Stomach (tissue), 9 donors: Measurements from ENCODE around the gene ZFP62. TPM values are rescaled to one million over a fixed set of nuclear protein-coding genes. Genes with fewer than 3 reads are reported as not detected.

ENCODE experiments used
- DNase-seq, 2 donors: peaks; one replicate each; pipeline versions ENCODE4 v3.0.0 to v3.0.0-alpha.2; 2013 to 2019
- H3K27ac ChIP-seq, 5 donors: fragments of 200-600 bp in 4 of 5; sonication (generic) in 4 of 5; one replicate each; pipeline ENCODE4 v1.5.1; 2013 to 2019; ENCODE audit warnings: mild to moderate bottlenecking in 1 of 5, moderate library complexity in 1 of 5
- H3K27me3 ChIP-seq, 3 donors: fragments of 200-600 bp; sonication (generic); one replicate each; pipeline ENCODE4 v1.5.1; 2017 to 2019; ENCODE audit warnings: mixed run types in 1 of 3
- H3K36me3 ChIP-seq, 4 donors: fragments of 200-600 bp; sonication (generic); 1 replicate in 3 of 4; 2 replicates in 1 of 4; pipeline ENCODE4 v1.5.1; 2016 to 2019
- H3K4me1 ChIP-seq, 4 donors: fragments of 200-600 bp; sonication (generic); one replicate each; pipeline ENCODE4 v1.5.1; 2016 to 2019
- H3K4me3 ChIP-seq, 4 donors: fragments of 200-600 bp; sonication (generic) in 3 of 4; one replicate each; pipeline ENCODE4 v1.5.1; 2016 to 2019; ENCODE audit warnings: mild to moderate bottlenecking in 1 of 4
- H3K9me3 ChIP-seq, 4 donors: fragments of 200-600 bp; sonication (generic); one replicate each; pipeline ENCODE4 v1.5.1; 2016 to 2019
- EP300 ChIP-seq: sonication (generic); formaldehyde crosslinking; IDR thresholded peaks from one replicate; pipeline ENCODE4 v1.6.1; 2017; ENCODE audit warnings: antibody characterized with exemption
- POLR2A ChIP-seq, 4 donors: fragments of 450-650 bp; IDR thresholded peaks; one replicate each; pipeline ENCODE4 v1.6.1; 2016; ENCODE audit warnings: antibody characterized with exemption in 4 of 4, control low read depth in 2 of 4, mild to moderate bottlenecking in 1 of 4, moderate library complexity in 1 of 4
- POLR2AphosphoS5 ChIP-seq, 3 donors: sonication (generic); formaldehyde crosslinking; IDR thresholded peaks; one replicate each; pipeline ENCODE4 v1.6.1; 2016; ENCODE audit warnings: antibody characterized with exemption in 3 of 3
- WGBS, 5 donors: extraction: QIAGEN DNeasy Blood & Tissue Kit in 3 of 5; methylation state at CpG; one replicate each; pipeline versions ENCODE4 v1.1.5 to v1.1.7; 2013 to 2018; 5-methylcytosine and 5-hydroxymethylcytosine counted together
- intact Hi-C: fragments of 100-400 bp; cut with DNase I; formaldehyde crosslinking; loops from one replicate; pipeline ENCODE4 v1.15.1; 2023; ENCODE audit warnings: low total_unique reads
- polyA plus RNA-seq, 3 donors: library from polyadenylated mRNA; stranded (reverse); fragments of 200-250 nt; gene quantifications; one replicate each; pipeline ENCODE4 v1.2.3, GENCODE V29; 2013
- small RNA-seq, 4 donors: library from RNA; depleted of rRNA; stranded (forward); fragments of <200 nt; gene quantifications; one replicate each; pipeline ENCODE3, GENCODE V24; 2016
- total RNA-seq, 5 donors: library from RNA; depleted of rRNA; stranded (reverse); fragments of >200 nt; gene quantifications; one replicate each; pipeline versions ENCODE4 v1.1.0 to v1.2.3, GENCODE V29; 2014 to 2016
- TF ChIP-seq, protein P1 (sequence below), 7 experiments: fragments of 450-650 bp in 4 of 7; fragments of 200-600 bp in 3 of 7; sonication (generic) in 3 of 7; IDR thresholded peaks; one replicate each; pipeline ENCODE4 v1.5.1; 2016 to 2019; ENCODE audit warnings: antibody characterized with exemption in 7 of 7, control low read depth in 2 of 7, mild to moderate bottlenecking in 1 of 7
- donor health status: healthy with polysubstance abuse.
- donor health status: Bipolar disorder and iron deficiency.
- donor health status: healthy.

ZFP62 gene
- total and polyA plus RNA-seq, 8 donors, result 7.8 to 46.9 (median 16.2) TPM

DNA sequence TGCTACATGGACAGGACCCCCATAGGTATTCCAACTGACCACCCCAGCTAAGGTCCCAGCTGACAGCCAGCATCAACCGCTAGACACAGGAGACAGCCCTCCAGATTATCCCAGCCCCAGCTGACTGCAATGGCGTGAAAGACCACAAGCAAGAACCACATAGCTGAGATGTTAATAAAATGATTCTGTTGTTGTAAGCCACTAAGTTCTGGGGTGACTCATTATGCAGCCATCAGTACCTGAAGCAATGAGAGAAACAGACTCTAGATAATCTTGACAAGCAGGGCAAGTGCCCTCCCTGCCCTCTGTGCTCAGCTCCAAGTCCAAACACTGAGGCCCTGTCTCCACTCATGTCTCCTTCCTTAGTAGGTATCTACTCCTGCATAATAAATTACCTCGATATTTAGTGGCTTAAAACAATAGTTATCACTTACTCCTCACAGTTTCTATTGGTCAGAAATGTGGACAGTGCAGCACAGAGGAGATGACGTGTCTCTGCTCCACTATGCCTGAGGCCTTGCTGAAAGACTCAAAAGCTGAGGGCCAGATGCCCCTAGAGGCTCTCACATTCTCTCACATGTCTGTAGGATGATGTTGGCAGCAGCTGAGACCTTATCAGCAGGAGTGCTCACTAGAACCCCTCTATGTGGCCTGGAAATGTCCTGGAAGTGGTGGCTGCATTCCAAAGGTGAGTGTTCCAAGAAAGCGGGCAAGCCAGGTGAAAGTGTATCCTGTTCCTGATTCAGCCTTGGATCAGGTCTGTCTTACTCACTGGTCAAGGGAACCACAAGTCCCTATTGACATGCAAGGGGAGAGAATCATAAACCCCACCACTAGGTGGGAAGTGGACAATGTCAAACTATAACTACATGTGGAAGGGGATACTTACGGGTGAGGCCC, 60.9 kb downstream of the ZFP62 start:
- intact Hi-C loops, result loop anchor here (10.0 kb wide), 1 partner anchor 55 kb away; no protein-coding TSS in a partner anchor
- 50 to 68% (median 59%) methylated on average over 6 of the region's 6 CpGs for WGBS, 5 donors
- peaks cover 85 to 91% (median 88%) of the 10 kb centered on the region in 4 donors for H3K4me1 ChIP-seq
- H3K4me3 ChIP-seq, result peak overlapping the region in 3 of 4 donors; percentile 81 to 94 (median 85)
- TF ChIP-seq POLR2AphosphoS5 (IDR thresholded peaks at IDR 0.05) (no peak), POLR2A (IDR thresholded peaks at IDR 0.05) (no peak)
- TF ChIP-seq, protein P1, sequence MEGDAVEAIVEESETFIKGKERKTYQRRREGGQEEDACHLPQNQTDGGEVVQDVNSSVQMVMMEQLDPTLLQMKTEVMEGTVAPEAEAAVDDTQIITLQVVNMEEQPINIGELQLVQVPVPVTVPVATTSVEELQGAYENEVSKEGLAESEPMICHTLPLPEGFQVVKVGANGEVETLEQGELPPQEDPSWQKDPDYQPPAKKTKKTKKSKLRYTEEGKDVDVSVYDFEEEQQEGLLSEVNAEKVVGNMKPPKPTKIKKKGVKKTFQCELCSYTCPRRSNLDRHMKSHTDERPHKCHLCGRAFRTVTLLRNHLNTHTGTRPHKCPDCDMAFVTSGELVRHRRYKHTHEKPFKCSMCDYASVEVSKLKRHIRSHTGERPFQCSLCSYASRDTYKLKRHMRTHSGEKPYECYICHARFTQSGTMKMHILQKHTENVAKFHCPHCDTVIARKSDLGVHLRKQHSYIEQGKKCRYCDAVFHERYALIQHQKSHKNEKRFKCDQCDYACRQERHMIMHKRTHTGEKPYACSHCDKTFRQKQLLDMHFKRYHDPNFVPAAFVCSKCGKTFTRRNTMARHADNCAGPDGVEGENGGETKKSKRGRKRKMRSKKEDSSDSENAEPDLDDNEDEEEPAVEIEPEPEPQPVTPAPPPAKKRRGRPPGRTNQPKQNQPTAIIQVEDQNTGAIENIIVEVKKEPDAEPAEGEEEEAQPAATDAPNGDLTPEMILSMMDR (IDR thresholded peaks at IDR 0.05), result no peak
- no peaks in the 10 kb centered on the region for H3K9me3 ChIP-seq
- H3K27ac ChIP-seq, result peak overlapping the region; percentile 2 to 99 (median 99)
- peaks cover 0 to 27% (median 18%) of the 10 kb centered on the region in 4 donors for H3K36me3 ChIP-seq
- no peak for DNase-seq
- no peaks in the 10 kb centered on the region for H3K27me3 ChIP-seq

DNA sequence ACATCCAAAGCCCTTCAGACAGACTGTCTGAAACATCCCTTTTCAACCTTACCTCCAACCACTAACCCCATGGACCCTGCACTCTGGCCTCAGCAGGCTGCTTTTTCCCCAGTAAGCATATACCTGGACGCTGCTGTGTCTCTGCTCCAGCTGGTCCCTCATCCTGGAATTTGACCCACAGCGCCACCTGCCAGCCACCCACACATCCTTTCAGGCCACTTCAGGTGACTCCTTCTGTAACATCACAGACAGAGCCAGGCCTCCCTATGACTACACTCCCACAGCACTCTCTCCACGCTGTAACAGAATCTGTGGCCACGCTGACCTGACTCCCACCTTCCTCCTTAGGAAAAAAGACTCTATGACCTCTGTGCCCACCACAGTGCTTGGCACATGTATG, 61.9 kb downstream of the ZFP62 start:
- Histone ChIP-seq H3K4me1 (peaks cover 78 to 91% (median 87%) of the 10 kb centered on the region in 4 donors), H3K9me3 (no peaks in the 10 kb centered on the region), H3K27ac (peak overlapping the region in 3 of 5 donors; percentile 52 to 99 (median 99)), H3K36me3 (peaks cover 0 to 35% (median 27%) of the 10 kb centered on the region in 4 donors), H3K4me3 (peak overlapping the region in 1 of 4 donors; percentile 81), H3K27me3 (no peaks in the 10 kb centered on the region)
- peak; percentile 58 to 66 for DNase-seq
- intact Hi-C loops, result loop anchor here (10.0 kb wide), 1 partner anchor 56 kb away; no protein-coding TSS in a partner anchor
- TF ChIP-seq EP300 (no peak), POLR2A (IDR thresholded peaks at IDR 0.05) (no peak), POLR2AphosphoS5 (IDR thresholded peaks at IDR 0.05) (no peak)
- TF ChIP-seq, protein P1 (IDR thresholded peaks at IDR 0.05), result peak in 2 of 7 experiments; percentile 24 to 35
- WGBS, 5 donors, result 63 to 79% (median 67%) methylated on average over 4 of the region's 4 CpGs

DNA sequence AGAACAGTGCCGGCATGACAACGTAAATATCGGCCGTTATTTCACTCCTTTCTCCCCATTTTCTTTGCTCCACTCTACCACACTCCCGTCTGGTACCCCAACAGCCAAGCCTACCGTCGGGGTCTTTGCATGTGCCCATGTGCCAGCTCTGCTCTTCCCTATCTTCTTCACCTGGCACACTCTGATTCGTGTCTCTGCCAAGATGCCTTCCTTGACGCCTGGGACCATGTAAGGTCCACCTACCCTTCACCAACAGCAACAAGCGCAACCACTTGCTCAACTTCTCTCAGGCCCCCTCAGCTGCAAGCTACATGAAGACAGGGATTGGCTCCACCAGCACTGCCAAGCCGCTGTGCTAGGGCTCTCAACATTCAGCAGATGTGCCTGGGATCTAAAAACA, 62.9 kb downstream of the ZFP62 start:
- Histone ChIP-seq H3K9me3 (no peaks in the 10 kb centered on the region), H3K4me3 (peak overlapping the region in 1 of 4 donors; percentile 13), H3K27ac (peak overlapping the region in 1 of 5 donors; percentile 16), H3K4me1 (peaks cover 68 to 89% (median 81%) of the 10 kb centered on the region in 4 donors), H3K27me3 (no peaks in the 10 kb centered on the region), H3K36me3 (peaks cover 0 to 45% (median 33%) of the 10 kb centered on the region in 4 donors)
- intact Hi-C loops, result loop anchor here (10.0 kb wide), 1 partner anchor 57 kb away; no protein-coding TSS in a partner anchor
- DNase-seq, result no peak
- TF ChIP-seq, protein P1 (IDR thresholded peaks at IDR 0.05), result no peak
- 78 to 90% (median 86%) methylated on average over 11 of the region's 11 CpGs for WGBS, 5 donors

Small RNA genes lying within 50 kb of the gene (small RNA-seq; reads per million reads assigned to genes)
- 0 reads per million in 4 donors for gene RF00019

Other genes starting within 250 kb of the ZFP62 start
- 1 to 10 TPM; 1.6 to 9.5 (median 6.4) TPM for gene FLT4, start 211.7 kb downstream of the ZFP62 start, total RNA-seq
- 1 to 10 TPM in 2 of 3 donors, under 1 TPM in 1; 0.93 to 1.8 (median 1.1) TPM for gene FLT4, start 211.7 kb downstream of the ZFP62 start, polyA plus RNA-seq
- not detected for gene OR2Y1, start 121.2 kb downstream of the ZFP62 start, total RNA-seq
- gene OR2Y1, start 121.2 kb downstream of the ZFP62 start, polyA plus RNA-seq, result not detected
- 100 to 1,000 TPM in 3 of 5 donors, 10 to 100 TPM in 2; 57.2 to 656 (median 148) TPM for gene MGAT1, start 58.5 kb downstream of the ZFP62 start, total RNA-seq
- 10 to 100 TPM; 52.8 to 63.3 (median 57.9) TPM for gene MGAT1, start 58.5 kb downstream of the ZFP62 start, polyA plus RNA-seq
- 10 to 100 TPM in 2 of 5 donors, 1 to 10 TPM in 3; 2.2 to 22.0 (median 7.0) TPM for gene BTNL8, start 37.9 kb upstream of the ZFP62 start, total RNA-seq
- 1 to 10 TPM in 1 of 3 donors, under 1 TPM in 2; 0.76 to 1.3 (median 0.80) TPM for gene BTNL8, start 37.9 kb upstream of the ZFP62 start, polyA plus RNA-seq
- 10 to 100 TPM in 1 of 5 donors, 1 to 10 TPM in 1, under 1 TPM in 1, not detected in 2; 0.58 to 10.5 (median 2.2) TPM for gene BTNL3, start 127.6 kb upstream of the ZFP62 start, total RNA-seq
- under 1 TPM; 0.31 to 0.61 (median 0.33) TPM for gene BTNL3, start 127.6 kb upstream of the ZFP62 start, polyA plus RNA-seq
- gene BTNL9, start 179.0 kb upstream of the ZFP62 start, total RNA-seq, result 100 to 1,000 TPM in 1 of 5 donors, 10 to 100 TPM in 3, 1 to 10 TPM in 1; 3.5 to 108 (median 14.1) TPM
- 1 to 10 TPM; 3.8 to 8.7 (median 5.7) TPM for gene BTNL9, start 179.0 kb upstream of the ZFP62 start, polyA plus RNA-seq